DND-41 (cell line): ENCODE data around the gene IQCH.

Experiments used
- ATAC-seq: fragments of 200-7000 bp; cut with Tn5 transposase; 3 replicates; pipeline ENCODE4 v1.9.1; 2021; ENCODE audit warnings: low read depth; ENCODE audit not compliant: insufficient read depth
- DNase-seq: peaks from one replicate; pipeline ENCODE4 v3.0.0-alpha.2; 2020
- H2AFZ ChIP-seq: 2 replicates; pipeline ENCODE4 v1.6.0; 2012; ENCODE audit warnings: low read depth, low read length
- H3K27ac ChIP-seq: 2 replicates; pipeline ENCODE4 v1.5.1; 2012; ENCODE audit warnings: low read length, inconsistent platforms
- H3K27me3 ChIP-seq: fragments of 200-600 bp; sonication (generic); 2 replicates; pipeline ENCODE4 v1.6.0; 2012; ENCODE audit warnings: low read length, mild to moderate bottlenecking, inconsistent platforms; ENCODE audit not compliant: insufficient read depth, poor library complexity
- H3K36me3 ChIP-seq: 2 replicates; pipeline ENCODE4 v1.5.1; 2012; ENCODE audit warnings: low read length, inconsistent platforms; ENCODE audit not compliant: insufficient read depth
- H3K4me1 ChIP-seq: 2 replicates; pipeline ENCODE4 v1.5.1; 2012; ENCODE audit warnings: mild to moderate bottlenecking, low read length; ENCODE audit not compliant: insufficient read depth
- H3K4me2 ChIP-seq: 2 replicates; pipeline ENCODE4 v1.6.0; 2012; ENCODE audit warnings: mild to moderate bottlenecking, moderate library complexity, low read length, inconsistent platforms; ENCODE audit not compliant: insufficient read depth
- H3K4me3 ChIP-seq, 2 experiments: fragments of 200-600 bp in 1 of 2; shearing (Covaris generic) in 1 of 2; 2 replicates each; pipeline ENCODE4 v1.5.1; 2012 to 2016; ENCODE audit warnings: inconsistent platforms in 2 of 2, low read length in 2 of 2, mild to moderate bottlenecking in 2 of 2, low read depth in 1 of 2, moderate library complexity in 1 of 2
- H3K79me2 ChIP-seq: 2 replicates; pipeline ENCODE4 v1.6.0; 2012; ENCODE audit warnings: low read length, inconsistent platforms; ENCODE audit not compliant: insufficient read depth
- H3K9ac ChIP-seq: 2 replicates; pipeline ENCODE4 v1.6.0; 2012; ENCODE audit warnings: low read depth, mild to moderate bottlenecking, inconsistent platforms, low read length, moderate library complexity
- H3K9me3 ChIP-seq: 2 replicates; pipeline ENCODE4 v1.5.1; 2012; ENCODE audit warnings: low read length, moderate library complexity, mild to moderate bottlenecking, inconsistent platforms; ENCODE audit not compliant: insufficient read depth, severe bottlenecking
- H4K20me1 ChIP-seq: 2 replicates; pipeline ENCODE4 v1.6.0; 2012; ENCODE audit warnings: low read length; ENCODE audit not compliant: insufficient read depth
- EZH2 ChIP-seq: IDR thresholded peaks from 3 replicates; pipeline ENCODE4 v1.6.1; 2012; ENCODE audit warnings: borderline replicate concordance, low read depth, mild to moderate bottlenecking, moderate library complexity, low read length, inconsistent platforms; ENCODE audit not compliant: severe bottlenecking
- TF ChIP-seq, protein P1 (sequence below): IDR thresholded peaks from 2 replicates; pipeline ENCODE4 v1.5.1; 2012; ENCODE audit warnings: borderline replicate concordance, low read length, moderate library complexity, mild to moderate bottlenecking; ENCODE audit not compliant: poor library complexity, severe bottlenecking; ENCODE audit errors: extremely low read depth

The IQCH gene

DNA sequence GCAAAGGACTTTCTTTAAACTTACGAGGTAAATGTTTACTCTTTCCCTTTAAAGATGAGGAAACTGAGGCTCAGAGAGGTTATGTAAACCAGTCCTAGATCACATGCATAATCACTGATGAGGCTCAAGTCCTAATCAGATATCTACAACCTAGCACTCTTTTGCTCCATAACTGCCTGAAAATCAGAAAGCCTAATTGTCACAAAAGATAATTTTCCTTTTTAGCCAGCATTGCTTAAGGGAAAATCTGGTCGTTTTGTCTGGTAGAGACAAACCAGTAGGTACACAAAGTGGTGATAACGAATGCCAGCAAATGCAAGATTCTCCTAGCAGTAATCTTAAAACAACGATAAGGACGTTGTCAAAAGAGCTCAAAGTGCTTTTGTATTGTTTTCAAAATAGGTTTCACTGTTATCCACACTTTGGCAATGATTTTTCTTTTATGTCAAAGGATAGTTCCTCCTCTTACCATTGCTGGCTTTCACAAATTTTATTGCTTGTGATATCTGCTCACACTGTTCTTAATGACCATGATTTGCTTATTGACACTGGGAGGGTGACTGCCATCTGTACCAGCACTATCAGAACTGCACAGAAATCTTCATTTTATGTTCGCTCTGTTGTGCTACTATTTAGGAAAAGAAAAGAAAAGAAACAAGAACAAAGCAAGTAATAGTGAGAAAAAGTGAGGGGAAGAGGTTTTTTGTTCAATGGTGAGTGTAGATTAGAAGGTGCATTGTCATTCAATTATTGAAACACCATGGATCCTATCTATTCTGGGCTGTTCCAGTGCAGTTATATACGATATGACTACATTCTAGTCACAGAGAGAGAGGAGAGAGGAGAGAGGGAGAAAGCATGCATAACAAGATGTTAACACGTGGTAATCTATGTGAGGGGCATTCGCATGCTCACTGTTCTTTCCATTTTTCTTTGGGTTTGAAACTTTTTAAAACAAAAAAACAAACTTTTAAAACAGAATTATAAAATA lies 13.7 kb downstream of the IQCH start:
- no peak overlapping the region for H3K4me3 ChIP-seq
- ATAC-seq (no peak), DNase-seq (no peak)
- no peaks in the 10 kb centered on the region for H3K4me1 ChIP-seq
- H2AFZ ChIP-seq, result no peak overlapping the region
- H3K4me2 ChIP-seq, result no peak overlapping the region
- no peaks in the 10 kb centered on the region for H3K9me3 ChIP-seq
- no peak overlapping the region for H3K9ac ChIP-seq
- no peaks in the 10 kb centered on the region for H3K79me2 ChIP-seq
- H3K27me3 ChIP-seq, result no peaks in the 10 kb centered on the region
- no peak for TF ChIP-seq EZH2
- TF ChIP-seq, protein P1, sequence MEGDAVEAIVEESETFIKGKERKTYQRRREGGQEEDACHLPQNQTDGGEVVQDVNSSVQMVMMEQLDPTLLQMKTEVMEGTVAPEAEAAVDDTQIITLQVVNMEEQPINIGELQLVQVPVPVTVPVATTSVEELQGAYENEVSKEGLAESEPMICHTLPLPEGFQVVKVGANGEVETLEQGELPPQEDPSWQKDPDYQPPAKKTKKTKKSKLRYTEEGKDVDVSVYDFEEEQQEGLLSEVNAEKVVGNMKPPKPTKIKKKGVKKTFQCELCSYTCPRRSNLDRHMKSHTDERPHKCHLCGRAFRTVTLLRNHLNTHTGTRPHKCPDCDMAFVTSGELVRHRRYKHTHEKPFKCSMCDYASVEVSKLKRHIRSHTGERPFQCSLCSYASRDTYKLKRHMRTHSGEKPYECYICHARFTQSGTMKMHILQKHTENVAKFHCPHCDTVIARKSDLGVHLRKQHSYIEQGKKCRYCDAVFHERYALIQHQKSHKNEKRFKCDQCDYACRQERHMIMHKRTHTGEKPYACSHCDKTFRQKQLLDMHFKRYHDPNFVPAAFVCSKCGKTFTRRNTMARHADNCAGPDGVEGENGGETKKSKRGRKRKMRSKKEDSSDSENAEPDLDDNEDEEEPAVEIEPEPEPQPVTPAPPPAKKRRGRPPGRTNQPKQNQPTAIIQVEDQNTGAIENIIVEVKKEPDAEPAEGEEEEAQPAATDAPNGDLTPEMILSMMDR, result no peak
- H3K36me3 ChIP-seq, result no peaks in the 10 kb centered on the region
- H4K20me1 ChIP-seq, result no peaks in the 10 kb centered on the region
- H3K27ac ChIP-seq, result no peak overlapping the region

DNA sequence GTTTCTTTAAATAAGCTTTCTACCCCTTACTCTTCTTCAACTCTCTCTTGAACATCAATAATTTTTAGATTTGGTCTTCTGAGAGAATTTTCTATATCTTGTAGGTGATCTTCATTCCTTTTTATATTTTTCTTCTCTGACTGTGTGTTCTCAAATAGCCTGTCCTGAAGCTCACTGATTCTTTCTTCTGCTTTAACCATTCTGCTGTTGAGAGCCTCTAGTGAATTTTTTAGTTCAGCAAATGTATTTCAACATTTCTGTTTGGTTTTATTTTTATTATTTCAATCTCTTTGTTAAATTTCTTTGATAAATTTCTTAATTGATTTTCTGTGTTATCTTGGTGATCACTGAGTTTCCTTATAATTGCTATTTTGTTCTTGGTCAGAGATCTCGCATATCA lies 19.6 kb downstream of the IQCH start:
- H3K36me3 ChIP-seq, result no peaks in the 10 kb centered on the region
- no peaks in the 10 kb centered on the region for H3K79me2 ChIP-seq
- H2AFZ ChIP-seq, result no peak overlapping the region
- ATAC-seq (no peak), DNase-seq (no peak)
- H3K4me3 ChIP-seq, result no peak overlapping the region
- no peaks in the 10 kb centered on the region for H3K27me3 ChIP-seq
- no peaks in the 10 kb centered on the region for H3K9me3 ChIP-seq
- H3K4me2 ChIP-seq, result no peak overlapping the region
- TF ChIP-seq, protein P1, result no peak
- TF ChIP-seq EZH2, result no peak
- H4K20me1 ChIP-seq, result no peaks in the 10 kb centered on the region
- no peak overlapping the region for H3K9ac ChIP-seq
- no peak overlapping the region for H3K27ac ChIP-seq
- no peaks in the 10 kb centered on the region for H3K4me1 ChIP-seq

DNA sequence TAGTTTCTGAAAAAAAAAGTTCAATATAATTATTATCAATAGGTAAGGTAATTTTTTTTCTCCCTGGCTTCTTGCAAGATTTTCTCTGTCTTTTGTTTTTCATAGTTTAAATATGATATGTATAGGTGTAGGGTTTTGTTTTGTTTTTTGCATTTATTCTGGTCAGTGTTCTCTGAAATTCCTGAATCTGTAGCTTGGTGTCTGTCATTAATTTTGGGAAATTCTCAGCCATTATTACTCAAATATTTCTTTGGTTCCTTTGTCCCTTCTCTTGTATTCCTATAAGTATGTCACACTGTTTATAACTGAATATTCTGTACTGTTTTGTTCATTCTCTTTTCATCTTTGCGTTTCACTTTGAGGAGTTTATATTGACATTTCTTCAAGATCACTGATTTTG lies 22.1 kb downstream of the IQCH start:
- no peak overlapping the region for H2AFZ ChIP-seq
- H3K4me1 ChIP-seq, result no peaks in the 10 kb centered on the region

More for the DNA sequence above, 22.1 kb downstream of the IQCH start:
- TF ChIP-seq EZH2, result no peak
- TF ChIP-seq, protein P1, result no peak
- Histone ChIP-seq H3K9ac (no peak overlapping the region), H3K27ac (no peak overlapping the region), H3K4me2 (no peak overlapping the region), H3K27me3 (no peaks in the 10 kb centered on the region), H3K9me3 (no peaks in the 10 kb centered on the region), H3K4me3 (no peak overlapping the region), H3K36me3 (no peaks in the 10 kb centered on the region), H3K79me2 (no peaks in the 10 kb centered on the region), H4K20me1 (no peaks in the 10 kb centered on the region)
- ATAC-seq (no peak), DNase-seq (no peak)
